HepG2 (cell line): ENCODE measurements around the gene EIF1AD. TPM values are rescaled to one million over a fixed set of nuclear protein-coding genes. Genes with fewer than 3 reads are reported as not detected.

Experiments used
- ATAC-seq: fragments of 200-7000 bp; cut with Tn5 transposase; 3 replicates; pipeline ENCODE4 v1.9.1; 2020; ENCODE audit warnings: mild to moderate bottlenecking, moderate library complexity
- BruUV-seq: library from RNA; stranded (reverse); fragments of 400-500 nt; replicated peaks from 2 replicates; lab custom pipeline; 2021; lab: Mats Ljungman, UMichigan
- CTCF ChIA-PET: fragments of 300-600 bp; formaldehyde crosslinking; extraction: SDS; loops from one replicate; lab custom pipeline; 2021; ENCODE audit warnings: low total read pairs, inconsistent platforms, low intra/inter-chr PET ratio; lab: Yijun Ruan, JAX
- POLR2A ChIA-PET: fragments of 350-600 bp; sonication (Branson Sonifier 250); formaldehyde crosslinking; loops from one replicate; lab custom pipeline; 2020; ENCODE audit warnings: antibody characterized with exemption, inconsistent platforms; lab: Yijun Ruan, JAX
- DNase-seq: peaks from one replicate; pipeline ENCODE4 v3.0.0-alpha.2; 2015; ENCODE audit warnings: low spot score
- FAIRE-seq: peaks from 3 replicates; lab custom pipeline; 2011; peaks lifted over from hg19 to GRCh38; lab: Jason Lieb, UNC
- H2AFZ ChIP-seq: one replicate; pipeline ENCODE4 v1.6.1; 2011; ENCODE audit warnings: low read length, inconsistent platforms
- H3K27ac ChIP-seq: fragments of 300-600 bp; 3 replicates; pipeline ENCODE4 v1.8.0; 2011; ENCODE audit warnings: mixed run types, mild to moderate bottlenecking, mixed read lengths, low read length, inconsistent platforms; ENCODE audit not compliant: insufficient read depth; ENCODE audit errors: extremely low read length
- H3K27me3 ChIP-seq, 2 experiments: fragments of 200-600 bp in 1 of 2; 2 replicates in 1 of 2; 3 replicates in 1 of 2; pipeline versions ENCODE4 v1.6.0 to v1.8.0; 2011; ENCODE audit warnings: low read length in 2 of 2, mild to moderate bottlenecking in 2 of 2, moderate library complexity in 2 of 2, inconsistent platforms in 1 of 2; ENCODE audit not compliant: insufficient read depth in 2 of 2, control insufficient read depth in 1 of 2
- H3K36me3 ChIP-seq, 2 experiments: fragments of 200-600 bp in 1 of 2; replicated peaks in 1 of 2; 2 replicates in 1 of 2; 3 replicates in 1 of 2; pipeline versions ENCODE4 v1.5.1 to v1.8.0; 2011; ENCODE audit warnings: low read length in 2 of 2, inconsistent platforms in 1 of 2; ENCODE audit not compliant: insufficient read depth in 2 of 2, control insufficient read depth in 1 of 2
- H3K4me1 ChIP-seq: 2 replicates; pipeline ENCODE4 v1.5.1; 2012; ENCODE audit warnings: low read length, inconsistent platforms; ENCODE audit not compliant: insufficient read depth
- H3K4me2 ChIP-seq: 2 replicates; pipeline ENCODE4 v1.6.0; 2011; ENCODE audit warnings: low read depth, low read length, inconsistent platforms
- H3K4me3 ChIP-seq, 3 experiments: fragments of 200-600 bp in 1 of 3; sonication (generic), shearing (Covaris generic) in 1 of 3; replicated peaks in 1 of 3; 2 replicates each; pipeline ENCODE4 v1.5.1; 2011 to 2016; ENCODE audit warnings: low read length in 3 of 3, inconsistent platforms in 2 of 3, low read depth in 2 of 3, mild to moderate bottlenecking in 2 of 3, control low read depth in 1 of 3, mixed read lengths in 1 of 3; ENCODE audit not compliant: insufficient read depth in 1 of 3
- H3K79me2 ChIP-seq: one replicate; pipeline ENCODE4 v1.6.1; 2011; ENCODE audit warnings: low read length, inconsistent platforms; ENCODE audit not compliant: insufficient read depth
- H3K9ac ChIP-seq: 2 replicates; pipeline ENCODE4 v1.6.0; 2011; ENCODE audit warnings: mild to moderate bottlenecking, low read depth, low read length, inconsistent platforms; ENCODE audit not compliant: insufficient read depth
- H3K9me3 ChIP-seq: 2 replicates; pipeline ENCODE4 v1.5.1; 2012; ENCODE audit warnings: mild to moderate bottlenecking, low read length
- H4K20me1 ChIP-seq: 2 replicates; pipeline ENCODE4 v1.6.0; 2011; ENCODE audit warnings: inconsistent platforms, mild to moderate bottlenecking, low read length, moderate library complexity; ENCODE audit not compliant: insufficient read depth
- ARNTL ChIP-seq: sonication (generic); formaldehyde crosslinking; IDR thresholded peaks from 2 replicates; pipeline ENCODE4 v1.4.0; 2020; ENCODE audit warnings: mild to moderate bottlenecking, missing genetic modification reagents
- HDAC2 ChIP-seq: sonication (generic); formaldehyde crosslinking; IDR thresholded peaks from 2 replicates; pipeline ENCODE4 v1.4.0; 2020; ENCODE audit warnings: missing genetic modification reagents
- KDM1A ChIP-seq: IDR thresholded peaks from 2 replicates; pipeline ENCODE4 v1.6.1; 2016; ENCODE audit warnings: missing compliant biosample characterization
- NCOA5 ChIP-seq: sonication (generic); formaldehyde crosslinking; IDR thresholded peaks from 2 replicates; pipeline ENCODE4 v1.4.0; 2020; ENCODE audit warnings: missing genetic modification reagents
- ZMYM3 ChIP-seq: sonication (generic); formaldehyde crosslinking; IDR thresholded peaks from 2 replicates; pipeline ENCODE4 v1.5.1; 2020; ENCODE audit warnings: mild to moderate bottlenecking, missing genetic modification reagents
- ZMYM4 ChIP-seq: sonication (generic); formaldehyde crosslinking; IDR thresholded peaks from 2 replicates; pipeline ENCODE4 v1.8.1; 2023; ENCODE audit warnings: mild to moderate bottlenecking, missing genetic modification reagents
- ZNF768 ChIP-seq: sonication (generic); formaldehyde crosslinking; IDR thresholded peaks from 2 replicates; pipeline ENCODE4 v1.4.0; 2020; ENCODE audit warnings: missing genetic modification reagents
- WGBS: methylation state at CpG from one replicate; pipeline ENCODE4 v1.1.6; 2017; ENCODE audit warnings: low lambda C conversion rate; 5-methylcytosine and 5-hydroxymethylcytosine counted together
- in situ Hi-C: cut with HindIII; loops from 2 replicates; pipeline ENCODE4 v1.10.0; 2017; ENCODE audit warnings: low pct_unique_long_range_greater_than_20kb; ENCODE audit not compliant: extremely low pct_ligation_motif_present
- intact Hi-C: fragments of 100-400 bp; cut with micrococcal nuclease; formaldehyde crosslinking; loops from one replicate; pipeline ENCODE4 v1.10.0; 2022; ENCODE audit not compliant: unreplicated experiment
- polyA plus RNA-seq, 8 experiments: library from polyadenylated mRNA; depleted of rRNA in 3 of 8; stranded (reverse) in 7 of 8; unstranded in 1 of 8; fragments of >200 nt; fragmentation: Illumina TruSeq in 4 of 8; extraction: Trizol in 4 of 8; gene quantifications; 2 replicates each; pipeline versions ENCODE4 v1.2.1 to v1.2.3, GENCODE V29; 2011 to 2016; ENCODE audit warnings: low read depth in 4 of 8, missing spikeins in 1 of 8, mixed read lengths in 1 of 8; ENCODE audit not compliant: insufficient read depth in 1 of 8
- total RNA-seq, 5 experiments: library from RNA; depleted of rRNA; stranded (reverse); fragments of >200 nt; fragmentation: Illumina TruSeq; extraction: Trizol; gene quantifications; 2 replicates each; pipeline ENCODE4 v1.2.3, GENCODE V29; 2016; ENCODE audit warnings: low read depth in 1 of 5
- TF ChIP-seq, protein P1 (sequence below): sonication (generic); formaldehyde crosslinking; IDR thresholded peaks from 2 replicates; pipeline ENCODE4 v1.9.0; 2022; ENCODE audit warnings: missing genetic modification reagents, mild to moderate bottlenecking, borderline replicate concordance
- TF ChIP-seq, protein P2 (sequence below): sonication (generic); formaldehyde crosslinking; conservative IDR thresholded peaks from 2 replicates; pipeline ENCODE4 v1.4.0; 2020; ENCODE audit warnings: missing genetic modification reagents
- TF ChIP-seq, protein P3 (sequence below): sonication (generic); formaldehyde crosslinking; IDR thresholded peaks from 2 replicates; pipeline ENCODE4 v1.4.0; 2020; ENCODE audit warnings: mild to moderate bottlenecking, low read depth, missing genetic modification reagents

EIF1AD gene
- total and polyA plus RNA-seq, 2 of the 13 experiments (the other 11 are each of a cell fraction or from before 2014, with no cell fraction given): 18.2 to 30.8 TPM

DNA sequence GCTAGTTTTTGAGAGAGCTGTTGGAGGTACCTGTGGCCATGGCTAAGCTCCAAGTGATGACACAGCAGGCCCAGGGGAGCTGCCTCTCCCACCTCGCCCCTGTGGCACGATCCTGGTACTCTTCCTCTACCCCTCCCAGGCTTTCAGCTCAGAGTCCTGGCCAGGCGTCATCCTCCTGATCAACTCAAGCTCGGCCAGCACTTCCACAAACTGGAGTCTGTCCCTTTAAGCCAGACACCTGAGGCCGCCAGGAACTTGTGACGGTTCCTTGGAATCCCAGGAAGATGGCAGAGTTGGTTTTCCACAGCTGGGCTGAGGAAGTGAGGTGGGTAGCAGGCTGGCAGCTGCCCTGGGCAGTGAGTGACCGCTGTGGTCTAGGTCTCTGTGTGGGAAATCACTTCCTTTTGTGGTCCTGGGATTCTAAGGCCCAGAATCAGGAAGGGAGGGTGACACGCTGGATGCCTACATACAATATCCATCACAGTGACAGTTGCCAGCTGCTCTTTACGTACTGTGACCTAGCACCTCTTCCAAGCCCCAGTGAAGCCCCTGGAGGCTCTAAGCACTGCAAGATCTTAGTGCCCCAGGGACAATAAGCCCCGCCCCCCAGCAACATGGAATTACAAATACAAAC is 6.6 kb upstream of the EIF1AD start:
- peaks cover 2% of the 10 kb centered on the region for H3K79me2 ChIP-seq
- no peak overlapping the region for H3K9ac ChIP-seq
- FAIRE-seq (no peak), ATAC-seq (peak; percentile 10; the same call in 1 of the 3 replicates), DNase-seq (no peak)
- peak overlapping the region; percentile 69 for H2AFZ ChIP-seq
- CTCF ChIA-PET: no interaction called here
- BruUV-seq: no TSS peak
- H3K9me3 ChIP-seq: no peaks in the 10 kb centered on the region
- H4K20me1 ChIP-seq: no peaks in the 10 kb centered on the region
- TF ChIP-seq ZMYM4 (CRISPR knock-in tag): no peak
- TF ChIP-seq, protein P1, sequence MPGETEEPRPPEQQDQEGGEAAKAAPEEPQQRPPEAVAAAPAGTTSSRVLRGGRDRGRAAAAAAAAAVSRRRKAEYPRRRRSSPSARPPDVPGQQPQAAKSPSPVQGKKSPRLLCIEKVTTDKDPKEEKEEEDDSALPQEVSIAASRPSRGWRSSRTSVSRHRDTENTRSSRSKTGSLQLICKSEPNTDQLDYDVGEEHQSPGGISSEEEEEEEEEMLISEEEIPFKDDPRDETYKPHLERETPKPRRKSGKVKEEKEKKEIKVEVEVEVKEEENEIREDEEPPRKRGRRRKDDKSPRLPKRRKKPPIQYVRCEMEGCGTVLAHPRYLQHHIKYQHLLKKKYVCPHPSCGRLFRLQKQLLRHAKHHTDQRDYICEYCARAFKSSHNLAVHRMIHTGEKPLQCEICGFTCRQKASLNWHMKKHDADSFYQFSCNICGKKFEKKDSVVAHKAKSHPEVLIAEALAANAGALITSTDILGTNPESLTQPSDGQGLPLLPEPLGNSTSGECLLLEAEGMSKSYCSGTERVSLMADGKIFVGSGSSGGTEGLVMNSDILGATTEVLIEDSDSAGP (CRISPR knock-in tag): peak; percentile 84
- POLR2A ChIA-PET: interaction anchor here (0.6 to 1.2 kb wide), 3 partner anchors 14 to 288 kb away, joined by 3 read pairs; partner anchors contain the start of gene RNASEH2C
- H3K4me2 ChIP-seq: peak overlapping the region; percentile 49
- H3K36me3 ChIP-seq: peaks cover 1 to 7% of the 10 kb centered on the region in 2 experiments; a peak in 3 of 5 replicates
- no peak overlapping the region; a peak in 1 of 6 replicates for H3K4me3 ChIP-seq
- in situ Hi-C loops (no loop called here), intact Hi-C loops (no loop called here)
- WGBS: 15% methylated on average over 8 of the region's 10 CpGs
- H3K4me1 ChIP-seq: peaks cover 24% of the 10 kb centered on the region; the same call in 1 of the 2 replicates
- H3K27ac ChIP-seq: no peak overlapping the region
- H3K27me3 ChIP-seq: peaks cover 6 to 30% of the 10 kb centered on the region in 2 experiments; a peak in 4 of 5 replicates

DNA sequence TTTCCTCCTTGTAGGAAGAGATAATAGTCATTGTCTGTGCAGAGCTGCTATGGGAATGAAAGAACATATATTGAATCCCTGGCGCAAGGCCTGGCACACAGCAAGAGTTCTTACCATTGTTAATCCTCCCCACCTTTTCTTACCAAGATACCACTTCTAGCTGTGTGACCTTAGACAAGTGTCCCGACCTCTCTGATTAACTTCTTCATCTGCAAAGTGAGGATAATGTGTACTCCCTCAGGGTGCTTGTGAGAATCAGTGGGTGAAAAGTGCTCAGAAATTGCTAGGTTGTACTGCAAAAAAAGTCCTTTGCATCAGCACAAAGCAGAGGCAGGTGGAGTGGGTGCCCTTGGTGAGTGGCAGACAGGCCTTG is 6.1 kb upstream of the EIF1AD start:
- intact Hi-C loops (no loop called here), in situ Hi-C loops (no loop called here)
- Histone ChIP-seq H3K79me2 (peaks cover 7% of the 10 kb centered on the region), H3K4me3 (no peak overlapping the region), H3K27ac (no peak overlapping the region), H4K20me1 (no peaks in the 10 kb centered on the region), H3K4me2 (no peak overlapping the region), H3K27me3 (peaks cover 5 to 26% of the 10 kb centered on the region in 2 experiments; a peak in 4 of 5 replicates), H3K9me3 (no peaks in the 10 kb centered on the region), H2AFZ (no peak overlapping the region), H3K9ac (no peak overlapping the region), H3K36me3 (peaks cover 1 to 7% of the 10 kb centered on the region in 2 experiments; a peak in 3 of 5 replicates), H3K4me1 (peaks cover 29% of the 10 kb centered on the region)
- WGBS: 42% methylated on average over 2 of the region's 2 CpGs
- FAIRE-seq: no peak
- no TSS peak for BruUV-seq
- ChIA-PET CTCF (no interaction called here), POLR2A (interaction anchor here (1.2 kb wide), 1 partner anchor 14 kb away, joined by 3 read pairs; no protein-coding TSS in a partner anchor)
- DNase-seq: no peak
- TF ChIP-seq HDAC2 (CRISPR knock-in tag) (no peak), KDM1A (CRISPR knock-in tag) (0 out of 2 replicates have a peak, but pooled peaks have one; percentile 20), ZNF768 (CRISPR knock-in tag) (peak; percentile 79; the same call in 1 of the 2 replicates), ARNTL (CRISPR knock-in tag) (no peak), NCOA5 (CRISPR knock-in tag) (no peak), ZMYM3 (CRISPR knock-in tag) (peak; percentile 47; the same call in 1 of the 2 replicates)
- TF ChIP-seq, protein P2, sequence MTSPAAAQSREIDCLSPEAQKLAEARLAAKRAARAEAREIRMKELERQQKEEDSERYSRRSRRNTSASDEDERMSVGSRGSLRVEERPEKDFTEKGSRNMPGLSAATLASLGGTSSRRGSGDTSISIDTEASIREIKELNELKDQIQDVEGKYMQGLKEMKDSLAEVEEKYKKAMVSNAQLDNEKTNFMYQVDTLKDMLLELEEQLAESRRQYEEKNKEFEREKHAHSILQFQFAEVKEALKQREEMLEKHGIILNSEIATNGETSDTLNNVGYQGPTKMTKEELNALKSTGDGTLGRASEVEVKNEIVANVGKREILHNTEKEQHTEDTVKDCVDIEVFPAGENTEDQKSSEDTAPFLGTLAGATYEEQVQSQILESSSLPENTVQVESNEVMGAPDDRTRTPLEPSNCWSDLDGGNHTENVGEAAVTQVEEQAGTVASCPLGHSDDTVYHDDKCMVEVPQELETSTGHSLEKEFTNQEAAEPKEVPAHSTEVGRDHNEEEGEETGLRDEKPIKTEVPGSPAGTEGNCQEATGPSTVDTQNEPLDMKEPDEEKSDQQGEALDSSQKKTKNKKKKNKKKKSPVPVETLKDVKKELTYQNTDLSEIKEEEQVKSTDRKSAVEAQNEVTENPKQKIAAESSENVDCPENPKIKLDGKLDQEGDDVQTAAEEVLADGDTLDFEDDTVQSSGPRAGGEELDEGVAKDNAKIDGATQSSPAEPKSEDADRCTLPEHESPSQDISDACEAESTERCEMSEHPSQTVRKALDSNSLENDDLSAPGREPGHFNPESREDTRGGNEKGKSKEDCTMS (CRISPR knock-in tag): no peak
- TF ChIP-seq, protein P3, sequence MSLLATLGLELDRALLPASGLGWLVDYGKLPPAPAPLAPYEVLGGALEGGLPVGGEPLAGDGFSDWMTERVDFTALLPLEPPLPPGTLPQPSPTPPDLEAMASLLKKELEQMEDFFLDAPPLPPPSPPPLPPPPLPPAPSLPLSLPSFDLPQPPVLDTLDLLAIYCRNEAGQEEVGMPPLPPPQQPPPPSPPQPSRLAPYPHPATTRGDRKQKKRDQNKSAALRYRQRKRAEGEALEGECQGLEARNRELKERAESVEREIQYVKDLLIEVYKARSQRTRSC: no peak
- no peak for ATAC-seq
